Osteoblast (primary cell): ENCODE data around the gene RAB44. TPM values are rescaled to one million over a fixed set of nuclear protein-coding genes. Genes with fewer than 3 reads are reported as not detected.

Experiments used
- DNase-seq: peaks from one replicate; pipeline ENCODE4 v3.0.0; 2011; ENCODE audit warnings: low spot score, mixed read lengths; ENCODE audit not compliant: insufficient read length; ENCODE audit errors: missing footprints
- H2AFZ ChIP-seq: 2 replicates; pipeline ENCODE4 v1.6.0; 2011; ENCODE audit warnings: mild to moderate bottlenecking, low read length
- H3K27ac ChIP-seq: 2 replicates; pipeline ENCODE4 v1.5.1; 2011; ENCODE audit warnings: mild to moderate bottlenecking, low read depth, low read length, moderate library complexity
- H3K27me3 ChIP-seq: 2 replicates; pipeline ENCODE4 v1.6.0; 2012; ENCODE audit warnings: mild to moderate bottlenecking, control low read depth, inconsistent platforms, low read length, moderate library complexity; ENCODE audit not compliant: insufficient read depth
- H3K36me3 ChIP-seq: 2 replicates; pipeline ENCODE4 v1.5.1; 2011; ENCODE audit warnings: mild to moderate bottlenecking, low read length, control low read depth, moderate library complexity; ENCODE audit not compliant: insufficient read depth
- H3K4me1 ChIP-seq: 2 replicates; pipeline ENCODE4 v1.5.1; 2011; ENCODE audit warnings: mild to moderate bottlenecking, low read length, control low read depth, moderate library complexity; ENCODE audit not compliant: insufficient read depth
- H3K4me2 ChIP-seq: 2 replicates; pipeline ENCODE4 v1.6.0; 2011; ENCODE audit warnings: mild to moderate bottlenecking, low read length; ENCODE audit not compliant: insufficient read depth
- H3K4me3 ChIP-seq: fragments of 200-600 bp; sonication (generic); 3 replicates; pipeline ENCODE4 v1.5.1; 2012; ENCODE audit warnings: mild to moderate bottlenecking, low read length, inconsistent platforms; ENCODE audit not compliant: insufficient read depth
- H3K79me2 ChIP-seq: 2 replicates; pipeline ENCODE4 v1.6.0; 2012; ENCODE audit warnings: mild to moderate bottlenecking, low read length, control low read depth, inconsistent platforms; ENCODE audit not compliant: insufficient read depth
- H3K9me3 ChIP-seq: 2 replicates; pipeline ENCODE4 v1.5.1; 2011; ENCODE audit warnings: low read depth, low read length, control low read depth
- H4K20me1 ChIP-seq: 2 replicates; pipeline ENCODE4 v1.6.0; 2012; ENCODE audit warnings: mild to moderate bottlenecking, low read length, control low read depth; ENCODE audit not compliant: insufficient read depth
- total RNA-seq: library from RNA; depleted of rRNA; stranded (reverse); fragments of >200 nt; gene quantifications from 2 replicates; pipeline ENCODE4 v1.2.3, GENCODE V29; 2012
- TF ChIP-seq, protein P1 (sequence below): IDR thresholded peaks from 2 replicates; pipeline ENCODE4 v1.5.1; 2011; ENCODE audit warnings: mild to moderate bottlenecking, low read depth, low read length, moderate library complexity; ENCODE audit errors: extremely low read depth

The RAB44 gene
- total RNA-seq, 1 donor, result 0.36 TPM

DNA sequence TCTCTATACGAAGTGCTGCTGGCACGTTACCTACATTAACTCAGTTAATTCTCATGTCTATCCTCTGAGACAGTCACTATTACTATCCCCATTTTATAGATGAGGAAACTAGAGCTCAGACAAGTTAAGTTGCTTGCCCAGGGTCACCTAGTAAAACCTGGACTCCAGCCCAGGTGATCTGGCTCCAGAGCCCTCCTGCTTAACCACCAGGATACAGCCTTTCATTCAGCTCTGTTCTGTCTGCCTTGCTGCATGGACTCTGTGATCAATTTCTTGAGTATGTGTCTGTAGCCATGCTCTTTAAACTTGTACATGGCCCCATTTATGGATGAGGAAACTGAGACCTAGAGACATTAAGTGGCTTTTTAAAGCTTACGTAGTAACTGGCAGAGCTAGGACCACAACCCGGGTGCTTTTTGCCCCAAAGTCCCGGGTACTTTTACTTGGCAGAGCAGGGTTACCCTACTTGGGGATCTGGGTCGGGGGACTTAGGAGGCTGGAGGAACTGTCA, 14.4 kb upstream of the RAB44 start:
- no peak overlapping the region for H2AFZ ChIP-seq
- peaks cover 78% of the 10 kb centered on the region for H4K20me1 ChIP-seq
- H3K36me3 ChIP-seq, result peaks cover 71% of the 10 kb centered on the region
- no peaks in the 10 kb centered on the region for H3K9me3 ChIP-seq
- DNase-seq, result peak; percentile 23
- TF ChIP-seq, protein P1, sequence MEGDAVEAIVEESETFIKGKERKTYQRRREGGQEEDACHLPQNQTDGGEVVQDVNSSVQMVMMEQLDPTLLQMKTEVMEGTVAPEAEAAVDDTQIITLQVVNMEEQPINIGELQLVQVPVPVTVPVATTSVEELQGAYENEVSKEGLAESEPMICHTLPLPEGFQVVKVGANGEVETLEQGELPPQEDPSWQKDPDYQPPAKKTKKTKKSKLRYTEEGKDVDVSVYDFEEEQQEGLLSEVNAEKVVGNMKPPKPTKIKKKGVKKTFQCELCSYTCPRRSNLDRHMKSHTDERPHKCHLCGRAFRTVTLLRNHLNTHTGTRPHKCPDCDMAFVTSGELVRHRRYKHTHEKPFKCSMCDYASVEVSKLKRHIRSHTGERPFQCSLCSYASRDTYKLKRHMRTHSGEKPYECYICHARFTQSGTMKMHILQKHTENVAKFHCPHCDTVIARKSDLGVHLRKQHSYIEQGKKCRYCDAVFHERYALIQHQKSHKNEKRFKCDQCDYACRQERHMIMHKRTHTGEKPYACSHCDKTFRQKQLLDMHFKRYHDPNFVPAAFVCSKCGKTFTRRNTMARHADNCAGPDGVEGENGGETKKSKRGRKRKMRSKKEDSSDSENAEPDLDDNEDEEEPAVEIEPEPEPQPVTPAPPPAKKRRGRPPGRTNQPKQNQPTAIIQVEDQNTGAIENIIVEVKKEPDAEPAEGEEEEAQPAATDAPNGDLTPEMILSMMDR, result no peak
- H3K79me2 ChIP-seq, result peaks cover 60% of the 10 kb centered on the region
- peak overlapping the region; percentile 1 for H3K4me2 ChIP-seq
- H3K4me3 ChIP-seq, result peak overlapping the region; percentile 27
- H3K27me3 ChIP-seq, result no peaks in the 10 kb centered on the region
- peaks cover 21% of the 10 kb centered on the region for H3K4me1 ChIP-seq
- no peak overlapping the region for H3K27ac ChIP-seq

DNA sequence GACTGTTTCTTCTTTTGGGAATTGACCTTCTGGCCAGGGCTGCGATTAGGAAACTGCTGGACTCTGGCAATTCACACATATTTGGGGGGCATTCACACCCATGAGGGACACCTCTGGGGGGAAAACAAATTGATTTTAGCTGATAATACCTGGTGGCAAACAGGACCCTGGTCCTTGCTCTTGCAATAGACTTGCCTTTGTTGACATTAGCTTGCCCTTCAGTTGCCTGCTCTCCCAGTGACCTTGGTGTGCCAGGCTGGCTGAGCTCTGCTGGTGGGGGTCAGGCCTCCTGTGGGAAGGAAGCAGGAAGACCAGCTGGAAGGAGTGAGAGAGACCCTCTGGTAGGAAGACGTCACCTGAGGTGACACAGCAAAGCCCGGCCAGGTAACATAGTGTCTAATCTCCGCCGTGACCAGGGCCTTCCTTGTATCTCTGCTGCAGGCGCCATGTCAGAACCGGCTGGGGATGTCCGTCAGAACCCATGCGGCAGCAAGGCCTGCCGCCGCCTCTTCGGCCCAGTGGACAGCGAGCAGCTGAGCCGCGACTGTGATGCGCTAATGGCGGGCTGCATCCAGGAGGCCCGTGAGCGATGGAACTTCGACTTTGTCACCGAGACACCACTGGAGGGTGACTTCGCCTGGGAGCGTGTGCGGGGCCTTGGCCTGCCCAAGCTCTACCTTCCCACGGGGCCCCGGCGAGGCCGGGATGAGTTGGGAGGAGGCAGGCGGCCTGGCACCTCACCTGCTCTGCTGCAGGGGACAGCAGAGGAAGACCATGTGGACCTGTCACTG, 13.8 kb upstream of the RAB44 start:
- TF ChIP-seq, protein P1, result no peak
- Histone ChIP-seq H4K20me1 (peaks cover 75% of the 10 kb centered on the region), H3K27ac (no peak overlapping the region), H3K27me3 (no peaks in the 10 kb centered on the region), H3K4me2 (no peak overlapping the region), H3K9me3 (no peaks in the 10 kb centered on the region), H3K36me3 (peaks cover 71% of the 10 kb centered on the region), H3K4me1 (peaks cover 19% of the 10 kb centered on the region), H3K4me3 (peak overlapping the region; percentile 29), H2AFZ (no peak overlapping the region), H3K79me2 (peaks cover 57% of the 10 kb centered on the region)
- no peak for DNase-seq

DNA sequence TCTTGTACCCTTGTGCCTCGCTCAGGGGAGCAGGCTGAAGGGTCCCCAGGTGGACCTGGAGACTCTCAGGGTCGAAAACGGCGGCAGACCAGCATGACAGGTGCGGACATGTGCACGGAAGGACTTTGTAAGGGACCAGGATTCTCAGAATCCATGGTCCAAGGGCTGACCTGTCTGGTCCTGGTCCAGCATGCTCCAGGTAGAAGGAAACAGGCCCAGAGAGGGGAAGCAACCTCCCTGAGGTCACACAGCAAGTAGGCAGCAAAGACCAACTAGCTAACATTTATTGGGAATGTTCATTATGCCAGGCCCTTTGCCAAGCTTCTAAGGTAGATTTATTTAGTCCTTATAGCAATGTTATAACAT, 13.2 kb upstream of the RAB44 start:
- H3K27ac ChIP-seq, result no peak overlapping the region
- H4K20me1 ChIP-seq, result peaks cover 70% of the 10 kb centered on the region
- H3K4me3 ChIP-seq, result no peak overlapping the region
- no peak for DNase-seq
- peaks cover 51% of the 10 kb centered on the region for H3K79me2 ChIP-seq
- no peaks in the 10 kb centered on the region for H3K9me3 ChIP-seq
- no peak overlapping the region for H3K4me2 ChIP-seq
- no peak overlapping the region for H2AFZ ChIP-seq
- no peaks in the 10 kb centered on the region for H3K27me3 ChIP-seq
- peaks cover 19% of the 10 kb centered on the region for H3K4me1 ChIP-seq
- peaks cover 71% of the 10 kb centered on the region for H3K36me3 ChIP-seq
- TF ChIP-seq, protein P1, result no peak

DNA sequence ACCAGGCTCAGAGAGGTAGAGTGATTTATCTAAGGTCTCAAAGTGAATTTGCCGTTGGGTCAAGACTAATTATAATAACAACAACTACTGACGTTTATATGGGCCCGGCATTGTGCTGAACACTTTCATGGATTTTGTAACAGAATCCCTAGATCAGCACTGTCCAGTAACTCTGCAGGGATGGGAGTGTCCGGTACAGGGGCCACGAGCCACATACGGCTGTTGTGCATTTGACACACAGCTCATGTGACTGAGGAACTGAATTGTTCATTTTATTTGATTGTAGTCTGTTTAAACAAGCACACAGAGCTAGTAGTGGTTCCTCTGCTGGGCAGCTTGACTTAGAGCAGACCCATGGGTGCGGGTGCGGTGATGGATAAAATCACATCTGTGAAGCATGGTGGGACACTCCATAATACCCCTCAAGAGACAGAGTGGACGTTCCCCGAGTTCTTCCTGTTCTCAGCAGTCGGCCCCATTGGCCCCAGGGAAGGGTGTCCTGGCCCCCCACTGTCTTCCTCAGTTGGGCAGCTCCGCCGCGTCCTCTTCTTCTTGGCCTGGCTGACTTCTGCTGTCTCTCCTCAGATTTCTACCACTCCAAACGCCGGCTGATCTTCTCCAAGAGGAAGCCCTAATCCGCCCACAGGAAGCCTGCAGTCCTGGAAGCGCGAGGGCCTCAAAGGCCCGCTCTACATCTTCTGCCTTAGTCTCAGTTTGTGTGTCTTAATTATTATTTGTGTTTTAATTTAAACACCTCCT, 12.3 kb upstream of the RAB44 start:
- Histone ChIP-seq H3K4me2 (no peak overlapping the region), H3K4me1 (peaks cover 19% of the 10 kb centered on the region), H2AFZ (no peak overlapping the region), H3K27ac (no peak overlapping the region), H3K36me3 (peaks cover 71% of the 10 kb centered on the region), H3K27me3 (no peaks in the 10 kb centered on the region), H3K79me2 (peaks cover 44% of the 10 kb centered on the region), H3K9me3 (no peaks in the 10 kb centered on the region), H4K20me1 (peaks cover 64% of the 10 kb centered on the region), H3K4me3 (no peak overlapping the region)
- TF ChIP-seq, protein P1, result no peak
- no peak for DNase-seq
